Measurements from ENCODE around the gene TM9SF4. TPM values are rescaled to one million over a fixed set of nuclear protein-coding genes. Genes with fewer than 3 reads are reported as not detected.

Gene TM9SF4
- 10 to 100 TPM; 33.4 TPM for total RNA-seq

- no peaks in the 10 kb centered on the region for H3K36me3 ChIP-seq
- TF ChIP-seq CTCF (IDR thresholded peaks at IDR 0.05) = no peak
- H3K27me3 ChIP-seq (replicated peaks; ENCODE audit: insufficient read depth) = no peaks in the 10 kb centered on the region
- peak within 1 kb of the TSS; percentile 99 to 100 for H3K27ac ChIP-seq
- DNase-seq (ENCODE audit: low spot score) = peak; percentile 81
- ATAC-seq (ENCODE audit: insufficient number of reproducible peaks, low FRiP score, low read depth) = peak; percentile 90
- no peaks in the 10 kb centered on the region for H3K9me3 ChIP-seq
- H3K4me3 ChIP-seq = peak within 1 kb of the TSS; percentile 99
- peaks cover 23 to 24% of the 10 kb centered on the region in 2 donors for H3K4me1 ChIP-seq (ENCODE audit: control insufficient read depth in 1 of 2, low read depth in 2 of 2)
These were observed at the start of gene TM9SF4 for GRCh38 chr20:32109392-32110172. Gene TM9SF4, plus strand, starts transcription at chr20:32109714. Its CDS starts 27 bp downstream, at chr20:32109741.

- no peak overlapping the region for H3K4me3 ChIP-seq
- no peaks in the 10 kb centered on the region for H3K4me1 ChIP-seq (ENCODE audit: control insufficient read depth in 1 of 2, low read depth in 2 of 2)
- H3K27ac ChIP-seq = no peak overlapping the region
- no peaks in the 10 kb centered on the region for H3K36me3 ChIP-seq
- H3K27me3 ChIP-seq (replicated peaks; ENCODE audit: insufficient read depth) = no peaks in the 10 kb centered on the region
- H3K9me3 ChIP-seq = no peaks in the 10 kb centered on the region
- ATAC-seq (ENCODE audit: insufficient number of reproducible peaks, low FRiP score, low read depth) = no peak
- TF ChIP-seq CTCF (IDR thresholded peaks at IDR 0.05) = no peak
- DNase-seq (ENCODE audit: low spot score) = no peak
These were observed 46.7 kb upstream of the TM9SF4 start for GRCh38 chr20:32062776-32063170.

- no peak overlapping the region for H3K4me3 ChIP-seq
- TF ChIP-seq CTCF (IDR thresholded peaks at IDR 0.05) = no peak
- H3K27ac ChIP-seq = no peak overlapping the region
- H3K4me1 ChIP-seq (ENCODE audit: control insufficient read depth in 1 of 2, low read depth in 2 of 2) = no peaks in the 10 kb centered on the region
- H3K27me3 ChIP-seq (replicated peaks; ENCODE audit: insufficient read depth) = no peaks in the 10 kb centered on the region
- H3K36me3 ChIP-seq = no peaks in the 10 kb centered on the region
- H3K9me3 ChIP-seq = no peaks in the 10 kb centered on the region
- ATAC-seq (ENCODE audit: insufficient number of reproducible peaks, low FRiP score, low read depth) (no peak), DNase-seq (ENCODE audit: low spot score) (no peak)
These were observed 45.8 kb upstream of the TM9SF4 start for GRCh38 chr20:32063695-32064094.

DNA sequence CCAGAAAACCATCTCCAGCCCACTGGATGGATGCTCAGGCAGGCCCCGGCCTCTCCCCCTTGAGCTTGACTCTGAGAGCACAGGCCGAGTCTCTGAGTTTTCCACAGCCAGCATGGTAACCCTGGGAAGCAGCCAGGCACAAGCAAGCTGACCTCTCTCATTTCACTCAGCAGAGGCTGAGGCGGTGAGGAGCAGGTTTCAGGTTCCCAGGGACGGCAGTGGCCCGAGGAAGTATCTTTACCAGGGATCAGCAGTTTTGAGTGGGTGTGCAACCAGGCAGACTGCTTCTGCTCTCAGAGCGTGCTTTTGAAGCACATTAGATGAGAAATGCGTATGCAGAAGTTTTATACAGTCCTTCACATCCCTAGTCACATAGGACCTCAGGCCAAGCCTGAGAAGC, 44.8 kb upstream of the TM9SF4 start:
- Histone ChIP-seq H3K27ac (no peak overlapping the region), H3K27me3 (replicated peaks; ENCODE audit: insufficient read depth) (no peaks in the 10 kb centered on the region), H3K4me3 (no peak overlapping the region), H3K9me3 (no peaks in the 10 kb centered on the region), H3K36me3 (no peaks in the 10 kb centered on the region), H3K4me1 (ENCODE audit: control insufficient read depth in 1 of 2, low read depth in 2 of 2) (no peaks in the 10 kb centered on the region)
- DNase-seq (ENCODE audit: low spot score) = no peak
- no peak for ATAC-seq (ENCODE audit: insufficient number of reproducible peaks, low FRiP score, low read depth)
- no peak for TF ChIP-seq CTCF (IDR thresholded peaks at IDR 0.05)

DNA sequence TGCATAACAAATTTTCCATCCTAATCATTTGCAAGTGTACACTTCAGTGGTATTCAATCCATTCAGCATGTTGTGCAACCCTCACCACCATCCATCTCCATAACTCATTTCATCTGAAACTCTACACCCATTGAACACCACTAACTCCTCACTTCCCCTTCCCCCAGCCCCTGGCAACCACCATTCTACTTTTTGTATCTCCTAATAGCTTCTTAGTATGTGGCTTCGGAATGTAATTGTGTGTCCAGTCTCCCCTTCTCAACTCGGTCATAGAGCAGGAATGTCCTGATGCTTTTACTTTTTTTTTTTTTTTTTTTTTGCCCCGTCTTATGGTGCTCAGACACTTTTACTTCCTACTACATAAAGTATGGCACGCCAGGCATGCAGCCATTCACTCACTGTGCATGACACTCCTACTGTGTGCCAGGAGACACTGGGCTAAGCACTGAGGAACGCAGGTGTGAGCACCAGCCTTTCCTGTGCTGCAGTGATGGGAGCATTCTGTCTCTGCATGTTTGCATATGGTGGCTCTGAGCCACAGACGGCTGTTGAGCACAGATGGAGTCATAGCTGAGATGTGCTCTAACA, 42.2 kb upstream of the TM9SF4 start:
- Histone ChIP-seq H3K9me3 (no peaks in the 10 kb centered on the region), H3K4me3 (no peak overlapping the region), H3K4me1 (ENCODE audit: control insufficient read depth in 1 of 2, low read depth in 2 of 2) (no peaks in the 10 kb centered on the region)

More for the DNA sequence above, 42.2 kb upstream of the TM9SF4 start:
- TF ChIP-seq CTCF (IDR thresholded peaks at IDR 0.05) = no peak
- no peak for DNase-seq (ENCODE audit: low spot score)
- ATAC-seq (ENCODE audit: insufficient number of reproducible peaks, low FRiP score, low read depth) = no peak
- Histone ChIP-seq H3K36me3 (no peaks in the 10 kb centered on the region), H3K27me3 (replicated peaks; ENCODE audit: insufficient read depth) (no peaks in the 10 kb centered on the region), H3K27ac (no peak overlapping the region)

Data from thoracic aorta (tissue), 2 donors.